ENCODE measurements around the gene FAM118B. TPM values are rescaled to one million over a fixed set of nuclear protein-coding genes. Genes with fewer than 3 reads are reported as not detected.

Gene FAM118B
- total and polyA plus RNA-seq, 2 of the 4 experiments (the other 2 are of a cell fraction) = 20.0 to 27.2 TPM

DNA sequence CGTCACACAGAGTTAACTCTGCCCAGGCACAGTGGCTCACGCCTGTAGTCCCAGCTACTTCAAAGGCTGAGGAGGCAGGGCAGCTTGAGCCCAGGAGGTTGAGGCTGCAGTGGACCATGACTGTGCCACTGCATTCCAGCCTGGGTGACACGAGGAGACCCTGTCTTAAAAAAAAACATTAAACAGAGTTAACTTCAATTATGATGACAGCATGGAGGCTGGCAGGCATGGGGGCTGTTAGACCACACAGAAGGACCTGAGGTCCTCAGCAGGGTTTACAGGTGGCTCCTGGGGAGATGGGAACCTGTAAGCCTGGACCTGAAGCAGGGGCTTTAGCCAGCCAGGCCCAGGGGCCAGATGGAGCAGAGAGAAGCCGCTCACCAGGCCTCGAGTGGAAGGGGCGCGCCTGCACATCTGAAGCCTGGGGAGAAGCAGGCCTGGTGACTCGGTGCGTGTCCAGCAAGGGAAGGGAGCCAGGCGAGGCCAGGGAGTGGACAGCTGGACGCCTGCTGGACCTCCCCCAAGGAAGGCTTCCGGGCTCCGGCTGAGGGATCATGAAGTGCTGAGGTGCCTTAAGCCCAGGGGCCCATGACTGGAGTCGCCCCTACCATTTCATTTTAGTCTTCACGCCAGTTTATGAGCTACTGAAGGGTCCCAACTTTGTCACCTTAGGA, 25.4 kb upstream of the FAM118B start:
- H3K9me3 ChIP-seq (ENCODE audit: control insufficient read depth, insufficient read depth, low read length) = no peaks in the 10 kb centered on the region
- H3K36me3 ChIP-seq (ENCODE audit: control insufficient read depth, insufficient read depth, low read length) = peaks cover 2% of the 10 kb centered on the region
- no peak overlapping the region for H3K23ac ChIP-seq (ENCODE audit: low read depth, low read length)
- no peak overlapping the region for H2BK120ac ChIP-seq (ENCODE audit: low read depth, low read length)
- ChIA-PET CTCF (no interaction called here), POLR2A (ENCODE audit: unreplicated experiment) (no interaction called here)
- ATAC-seq (ENCODE audit: low read depth) (no peak; the same call in 1 of the 2 replicates), DNase-seq (peak; percentile 9)
- H2BK5ac ChIP-seq (ENCODE audit: low read depth, low read length, poor library complexity, severe bottlenecking) = no peak overlapping the region
- H3K14ac ChIP-seq (replicated peaks; ENCODE audit: low read depth, low read length) = no peak overlapping the region
- in situ Hi-C loops (cut with MboI; ENCODE audit: low sequenced_read_pairs) (no loop called here), intact Hi-C loops (cut with micrococcal nuclease) (no loop called here), dilution Hi-C loops (cut with HindIII; ENCODE audit: low sequenced_read_pairs, unreplicated experiment) (no loop called here)
- no peak overlapping the region for H3K4me3 ChIP-seq (ENCODE audit: insufficient read depth, low read depth, low read length)
- no peak overlapping the region for H4K91ac ChIP-seq (ENCODE audit: insufficient read depth, low read depth, low read length)
- H3K27ac ChIP-seq (ENCODE audit: insufficient read depth, low read length) = no peak overlapping the region
- H2AFZ ChIP-seq (replicated peaks; ENCODE audit: low read length, poor library complexity) = peak overlapping the region; percentile 29
- WGBS, 2 experiments (ENCODE audit: extremely low coverage in 2 of 2, insufficient read length in 1 of 2) = 87% methylated on average over 3 of the region's 15 CpGs; no CpG with 5 or more reads in 1 of the 2 experiments
- no peak overlapping the region for H2AK5ac ChIP-seq (ENCODE audit: low read depth, low read length)
- no peak overlapping the region for H2BK20ac ChIP-seq (ENCODE audit: low read depth, low read length)
- H3K27me3 ChIP-seq (ENCODE audit: control insufficient read depth, insufficient read depth, low read length) = no peaks in the 10 kb centered on the region
- no peak overlapping the region for H3K4ac ChIP-seq (ENCODE audit: low read depth, low read length)
- no peak overlapping the region for H2AK9ac ChIP-seq (replicated peaks; ENCODE audit: low read depth, low read length, poor library complexity)
- no peak overlapping the region for H3K9ac ChIP-seq (ENCODE audit: low read depth, low read length)
- H4K8ac ChIP-seq (ENCODE audit: low read depth in 2 of 2, low read length in 2 of 2) = no peak overlapping the region
- H3K18ac ChIP-seq (ENCODE audit: low read depth, low read length) = no peak overlapping the region
- BruUV-seq (replicated peaks) = no TSS peak
- no peak overlapping the region for H2BK15ac ChIP-seq (ENCODE audit: low read depth, low read length)
- H4K20me1 ChIP-seq (ENCODE audit: insufficient read depth, low read length) = no peaks in the 10 kb centered on the region
- no peak overlapping the region for H3K4me2 ChIP-seq (ENCODE audit: low read depth, low read length)
- no peaks in the 10 kb centered on the region for H3K4me1 ChIP-seq (ENCODE audit: control insufficient read depth, insufficient read depth, low read length)
- TF ChIP-seq BHLHE40 (IDR thresholded peaks at IDR 0.05; ENCODE audit: low read depth, low read length) (no peak), MAZ (IDR thresholded peaks at IDR 0.05; ENCODE audit: borderline replicate concordance, low read depth, low read length) (no peak), POLR2A (IDR thresholded peaks at IDR 0.05; ENCODE audit: low read depth, low read length) (no peak), CEBPB (IDR thresholded peaks at IDR 0.05; ENCODE audit: low read depth, low read length) (no peak), RFX5 (IDR thresholded peaks at IDR 0.05; ENCODE audit: low read depth, low read length) (no peak), SMC3 (IDR thresholded peaks at IDR 0.05; ENCODE audit: low read depth, low read length) (no peak), MXI1 (IDR thresholded peaks at IDR 0.05; ENCODE audit: borderline replicate concordance, low read depth, low read length) (no peak), RAD21 (IDR thresholded peaks at IDR 0.05; ENCODE audit: low read length) (no peak), NFE2L2 (IDR thresholded peaks at IDR 0.05; ENCODE audit: low read depth, low read length) (no peak), FOS (IDR thresholded peaks at IDR 0.05; ENCODE audit: low read depth, low read length) (no peak), RCOR1 (IDR thresholded peaks at IDR 0.05; ENCODE audit: insufficient replicate concordance, low read length) (no peak), CHD1 (IDR thresholded peaks at IDR 0.05; ENCODE audit: low read depth, low read length) (no peak), MAFK (IDR thresholded peaks at IDR 0.05; ENCODE audit: low read depth, low read length) (no peak)
- TF ChIP-seq, protein P1, sequence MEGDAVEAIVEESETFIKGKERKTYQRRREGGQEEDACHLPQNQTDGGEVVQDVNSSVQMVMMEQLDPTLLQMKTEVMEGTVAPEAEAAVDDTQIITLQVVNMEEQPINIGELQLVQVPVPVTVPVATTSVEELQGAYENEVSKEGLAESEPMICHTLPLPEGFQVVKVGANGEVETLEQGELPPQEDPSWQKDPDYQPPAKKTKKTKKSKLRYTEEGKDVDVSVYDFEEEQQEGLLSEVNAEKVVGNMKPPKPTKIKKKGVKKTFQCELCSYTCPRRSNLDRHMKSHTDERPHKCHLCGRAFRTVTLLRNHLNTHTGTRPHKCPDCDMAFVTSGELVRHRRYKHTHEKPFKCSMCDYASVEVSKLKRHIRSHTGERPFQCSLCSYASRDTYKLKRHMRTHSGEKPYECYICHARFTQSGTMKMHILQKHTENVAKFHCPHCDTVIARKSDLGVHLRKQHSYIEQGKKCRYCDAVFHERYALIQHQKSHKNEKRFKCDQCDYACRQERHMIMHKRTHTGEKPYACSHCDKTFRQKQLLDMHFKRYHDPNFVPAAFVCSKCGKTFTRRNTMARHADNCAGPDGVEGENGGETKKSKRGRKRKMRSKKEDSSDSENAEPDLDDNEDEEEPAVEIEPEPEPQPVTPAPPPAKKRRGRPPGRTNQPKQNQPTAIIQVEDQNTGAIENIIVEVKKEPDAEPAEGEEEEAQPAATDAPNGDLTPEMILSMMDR (conservative IDR thresholded peaks at IDR 0.05; ENCODE audit: low read depth, low read length) = no peak
- TF ChIP-seq, protein P2, sequence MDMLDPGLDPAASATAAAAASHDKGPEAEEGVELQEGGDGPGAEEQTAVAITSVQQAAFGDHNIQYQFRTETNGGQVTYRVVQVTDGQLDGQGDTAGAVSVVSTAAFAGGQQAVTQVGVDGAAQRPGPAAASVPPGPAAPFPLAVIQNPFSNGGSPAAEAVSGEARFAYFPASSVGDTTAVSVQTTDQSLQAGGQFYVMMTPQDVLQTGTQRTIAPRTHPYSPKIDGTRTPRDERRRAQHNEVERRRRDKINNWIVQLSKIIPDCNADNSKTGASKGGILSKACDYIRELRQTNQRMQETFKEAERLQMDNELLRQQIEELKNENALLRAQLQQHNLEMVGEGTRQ (IDR thresholded peaks at IDR 0.05; ENCODE audit: low read depth, low read length) = no peak
- TF ChIP-seq, protein P3, sequence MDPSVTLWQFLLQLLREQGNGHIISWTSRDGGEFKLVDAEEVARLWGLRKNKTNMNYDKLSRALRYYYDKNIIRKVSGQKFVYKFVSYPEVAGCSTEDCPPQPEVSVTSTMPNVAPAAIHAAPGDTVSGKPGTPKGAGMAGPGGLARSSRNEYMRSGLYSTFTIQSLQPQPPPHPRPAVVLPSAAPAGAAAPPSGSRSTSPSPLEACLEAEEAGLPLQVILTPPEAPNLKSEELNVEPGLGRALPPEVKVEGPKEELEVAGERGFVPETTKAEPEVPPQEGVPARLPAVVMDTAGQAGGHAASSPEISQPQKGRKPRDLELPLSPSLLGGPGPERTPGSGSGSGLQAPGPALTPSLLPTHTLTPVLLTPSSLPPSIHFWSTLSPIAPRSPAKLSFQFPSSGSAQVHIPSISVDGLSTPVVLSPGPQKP (IDR thresholded peaks at IDR 0.05; ENCODE audit: borderline replicate concordance, low read depth, low read length) = no peak
- no peak overlapping the region for H4K5ac ChIP-seq (ENCODE audit: low read depth, low read length)
- no peak overlapping the region for H3K56ac ChIP-seq (ENCODE audit: extremely low read depth, insufficient read depth, low read length)
- no peaks in the 10 kb centered on the region for H3K79me1 ChIP-seq (ENCODE audit: low read depth in 1 of 2, low read length in 2 of 2)
- H3K9me1 ChIP-seq (ENCODE audit: insufficient read depth, low read length) = no peaks in the 10 kb centered on the region
